Breast epithelium (tissue), 4 donors: ENCODE data around the gene ADGRA1. TPM values are rescaled to one million over a fixed set of nuclear protein-coding genes. Genes with fewer than 3 reads are reported as not detected.
A peak's percentile ranks its signal among the peaks of the same experiment; 100 is the strongest.

Experiments used
- DNase-seq, 2 donors: peaks; one replicate each; pipeline ENCODE4 v3.0.0-alpha.2; 2019; ENCODE audit warnings: low spot score in 2 of 2
- H3K27ac ChIP-seq, 2 donors: fragments of 200-600 bp; sonication (generic) in 1 of 2; one replicate each; pipeline ENCODE4 v1.5.1; 2016 to 2019; ENCODE audit warnings: mild to moderate bottlenecking in 1 of 2
- H3K27me3 ChIP-seq, 2 donors: fragments of 200-600 bp; sonication (generic) in 1 of 2; one replicate each; pipeline versions ENCODE4 v1.5.1 to v1.6.0; 2017 to 2019; ENCODE audit warnings: control low read depth in 1 of 2, mild to moderate bottlenecking in 1 of 2
- H3K36me3 ChIP-seq: fragments of 200-600 bp; one replicate; pipeline ENCODE4 v1.5.1; 2019
- H3K4me1 ChIP-seq, 2 donors: fragments of 200-600 bp; sonication (generic); one replicate each; pipeline ENCODE4 v1.5.1; 2016 to 2019; ENCODE audit warnings: control low read depth in 1 of 2
- H3K4me3 ChIP-seq, 3 donors: fragments of 200-600 bp; sonication (generic); 1 replicate in 2 of 3; 2 replicates in 1 of 3; pipeline ENCODE4 v1.5.1; 2016 to 2019; ENCODE audit warnings: mild to moderate bottlenecking in 3 of 3, moderate library complexity in 2 of 3
- H3K9me3 ChIP-seq, 2 donors: fragments of 200-600 bp; sonication (generic) in 1 of 2; one replicate each; pipeline ENCODE4 v1.5.1; 2016 to 2019; ENCODE audit warnings: control low read depth in 1 of 2
- POLR2A ChIP-seq: fragments of 450-650 bp; IDR thresholded peaks from one replicate; pipeline ENCODE4 v1.6.1; 2016; ENCODE audit warnings: antibody characterized with exemption, mild to moderate bottlenecking, moderate library complexity
- POLR2AphosphoS5 ChIP-seq, 3 donors: sonication (generic); formaldehyde crosslinking; IDR thresholded peaks; one replicate each; pipeline ENCODE4 v1.6.1; 2017; ENCODE audit warnings: antibody characterized with exemption in 3 of 3
- intact Hi-C: fragments of 100-400 bp; cut with DNase I; formaldehyde crosslinking; loops from one replicate; pipeline ENCODE4 v1.15.1; 2023; ENCODE audit warnings: low total_unique reads
- total RNA-seq, 3 donors: library from RNA; depleted of rRNA; stranded (reverse); fragments of >200 nt; gene quantifications; one replicate each; pipeline ENCODE4 v1.1.0, GENCODE V29; 2016
- TF ChIP-seq, protein P1 (sequence below), 3 donors: fragments of 450-650 bp; IDR thresholded peaks; one replicate each; pipeline ENCODE4 v1.5.1; 2016 to 2017; ENCODE audit warnings: antibody characterized with exemption in 3 of 3, mild to moderate bottlenecking in 3 of 3, moderate library complexity in 3 of 3

Gene ADGRA1
- total RNA-seq, 3 donors from 2014 or later = 0.33 TPM; not detected in 2

GRCh38 chr10:133085251-133086125 lies 2.2 kb upstream of the ADGRA1 start:
- peaks cover 0 to 97% of the 10 kb centered on the region in 2 donors for H3K27me3 ChIP-seq
- intact Hi-C loops = no loop called here
- no peaks in the 10 kb centered on the region for H3K36me3 ChIP-seq
- no peak overlapping the region for H3K4me3 ChIP-seq
- no peaks in the 10 kb centered on the region for H3K4me1 ChIP-seq
- DNase-seq = no peak
- H3K9me3 ChIP-seq = no peaks in the 10 kb centered on the region
- no peak overlapping the region for H3K27ac ChIP-seq
- TF ChIP-seq, protein P1, sequence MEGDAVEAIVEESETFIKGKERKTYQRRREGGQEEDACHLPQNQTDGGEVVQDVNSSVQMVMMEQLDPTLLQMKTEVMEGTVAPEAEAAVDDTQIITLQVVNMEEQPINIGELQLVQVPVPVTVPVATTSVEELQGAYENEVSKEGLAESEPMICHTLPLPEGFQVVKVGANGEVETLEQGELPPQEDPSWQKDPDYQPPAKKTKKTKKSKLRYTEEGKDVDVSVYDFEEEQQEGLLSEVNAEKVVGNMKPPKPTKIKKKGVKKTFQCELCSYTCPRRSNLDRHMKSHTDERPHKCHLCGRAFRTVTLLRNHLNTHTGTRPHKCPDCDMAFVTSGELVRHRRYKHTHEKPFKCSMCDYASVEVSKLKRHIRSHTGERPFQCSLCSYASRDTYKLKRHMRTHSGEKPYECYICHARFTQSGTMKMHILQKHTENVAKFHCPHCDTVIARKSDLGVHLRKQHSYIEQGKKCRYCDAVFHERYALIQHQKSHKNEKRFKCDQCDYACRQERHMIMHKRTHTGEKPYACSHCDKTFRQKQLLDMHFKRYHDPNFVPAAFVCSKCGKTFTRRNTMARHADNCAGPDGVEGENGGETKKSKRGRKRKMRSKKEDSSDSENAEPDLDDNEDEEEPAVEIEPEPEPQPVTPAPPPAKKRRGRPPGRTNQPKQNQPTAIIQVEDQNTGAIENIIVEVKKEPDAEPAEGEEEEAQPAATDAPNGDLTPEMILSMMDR (IDR thresholded peaks at IDR 0.05) = no peak
- TF ChIP-seq POLR2A (no peak), POLR2AphosphoS5 (IDR thresholded peaks at IDR 0.05) (no peak)

- H3K27ac ChIP-seq = no peak overlapping the region
- H3K4me3 ChIP-seq = no peak overlapping the region
- no peaks in the 10 kb centered on the region for H3K4me1 ChIP-seq
- intact Hi-C loops = no loop called here
- H3K36me3 ChIP-seq = no peaks in the 10 kb centered on the region
- H3K9me3 ChIP-seq = no peaks in the 10 kb centered on the region
- DNase-seq = no peak
- TF ChIP-seq, protein P1 (IDR thresholded peaks at IDR 0.05) = no peak
- TF ChIP-seq POLR2A = no peak
- TF ChIP-seq POLR2AphosphoS5 (IDR thresholded peaks at IDR 0.05) = no peak
- peaks cover 0 to 100% of the 10 kb centered on the region in 2 donors for H3K27me3 ChIP-seq
Observed at GRCh38 chr10:133086247-133086646, 1.5 kb upstream of the ADGRA1 start.

- H3K36me3 ChIP-seq = no peaks in the 10 kb centered on the region
- peaks cover 0 to 100% of the 10 kb centered on the region in 2 donors for H3K27me3 ChIP-seq
- no peak overlapping the region for H3K27ac ChIP-seq
- intact Hi-C loops = loop anchor here (1.0 kb wide), 1 partner anchor 31 kb away; no protein-coding TSS in a partner anchor
- H3K4me3 ChIP-seq = peak overlapping the region in 1 of 3 donors; percentile 31
- TF ChIP-seq, protein P1 (IDR thresholded peaks at IDR 0.05) = no peak
- TF ChIP-seq POLR2A (no peak), POLR2AphosphoS5 (IDR thresholded peaks at IDR 0.05) (no peak)
- H3K4me1 ChIP-seq = no peaks in the 10 kb centered on the region
- no peaks in the 10 kb centered on the region for H3K9me3 ChIP-seq
- no peak for DNase-seq
Observed at GRCh38 chr10:133087045-133087678, 562 bp upstream of the ADGRA1 start.

- intact Hi-C loops = no loop called here
- Histone ChIP-seq H3K36me3 (no peaks in the 10 kb centered on the region), H3K27me3 (peaks cover 0 to 95% of the 10 kb centered on the region in 2 donors), H3K4me3 (peak overlapping the region in 1 of 3 donors; percentile 31), H3K9me3 (no peaks in the 10 kb centered on the region), H3K27ac (no peak overlapping the region), H3K4me1 (no peaks in the 10 kb centered on the region)
- TF ChIP-seq POLR2AphosphoS5 (IDR thresholded peaks at IDR 0.05) = no peak
- TF ChIP-seq, protein P1 (IDR thresholded peaks at IDR 0.05) = no peak
- TF ChIP-seq POLR2A = no peak
- DNase-seq = no peak
Observed at GRCh38 chr10:133088179-133088955, 643 bp downstream of the ADGRA1 start.
